Right lobe of liver (tissue), 6 donors: ENCODE results near the gene ZDHHC5. TPM values are rescaled to one million over a fixed set of nuclear protein-coding genes. Genes with fewer than 3 reads are reported as not detected.

Source experiments
- ATAC-seq, 4 donors: fragments of 200-7000 bp; cut with Tn5 transposase; one replicate each; pipeline ENCODE4 v1.9.1; 2020; ENCODE audit warnings: mild to moderate bottlenecking in 4 of 4, moderate library complexity in 4 of 4
- DNase-seq, 3 donors: peaks; one replicate each; pipeline ENCODE4 v3.0.0-alpha.2; 2020
- H3K27ac ChIP-seq, 3 donors: fragments of 200-600 bp; one replicate each; pipeline ENCODE4 v1.8.0; 2022
- H3K27me3 ChIP-seq, 2 donors: fragments of 200-600 bp; one replicate each; pipeline ENCODE4 v1.8.0; 2022
- H3K36me3 ChIP-seq, 4 donors: fragments of 200-600 bp; sonication (generic) in 1 of 4; one replicate each; pipeline versions ENCODE4 v1.5.1 to v1.8.0; 2017 to 2022; ENCODE audit warnings: control low read depth in 1 of 4
- H3K4me1 ChIP-seq, 4 donors: fragments of 200-600 bp; sonication (generic) in 1 of 4; one replicate each; pipeline versions ENCODE4 v1.5.1 to v1.8.0; 2017 to 2022; ENCODE audit warnings: control low read depth in 1 of 4
- H3K4me3 ChIP-seq, 3 donors: fragments of 200-600 bp; one replicate each; pipeline ENCODE4 v1.8.0; 2022
- H3K9me3 ChIP-seq, 4 donors: fragments of 200-600 bp; sonication (generic) in 1 of 4; one replicate each; pipeline versions ENCODE4 v1.5.1 to v1.8.0; 2017 to 2022; ENCODE audit warnings: control low read depth in 1 of 4
- POLR2A ChIP-seq: fragments of 450-650 bp; IDR thresholded peaks from one replicate; pipeline ENCODE4 v1.6.1; 2017; ENCODE audit warnings: antibody characterized with exemption, mild to moderate bottlenecking
- WGBS: methylation state at CpG from one replicate; pipeline ENCODE4 v1.1.6; 2018; ENCODE audit warnings: low coverage, low lambda C conversion rate; ENCODE audit not compliant: insufficient coverage; ENCODE audit errors: missing lambda C conversion rate; 5-methylcytosine and 5-hydroxymethylcytosine counted together
- intact Hi-C, 2 donors: fragments of 100-400 bp; cut with DNase I; formaldehyde crosslinking; loops; one replicate each; pipeline versions ENCODE4 v1.11.2 to v1.14.1; 2022
- total RNA-seq, 6 experiments: library from RNA; depleted of rRNA in 2 of 6; stranded (reverse); fragments of >200 nt in 2 of 6; fragmentation: NEBNext Ultra II Directional in 3 of 6; extraction: Animal tissue kit (Norgen Biotek cat#: 25700) in 3 of 6; gene quantifications; one replicate each; pipeline versions ENCODE4 v1.1.0 to v1.2.4, GENCODE V29; 2016 to 2023
- TF ChIP-seq, protein P1 (sequence below), 4 donors: fragments of 200-600 bp in 3 of 4; fragments of 450-650 bp in 1 of 4; IDR thresholded peaks; one replicate each; pipeline versions ENCODE4 v1.5.1 to v1.8.0; 2016 to 2022; ENCODE audit warnings: antibody characterized with exemption in 4 of 4, mild to moderate bottlenecking in 2 of 4
- donor health status: DM: no; HTN: yes; CAD: no.
- donor health status: DM: no; HTN: no; CAD: no.
- donor health status: DM: no; HTN: no; CAD: no.
- donor health status: DM: no; HTN: yes; CAD: no.
- donor health status: DM: no; HTN: yes; CAD: no.

The ZDHHC5 gene
- total RNA-seq, 6 experiments from 2014 or later: 27.0 to 35.7 (median 33.6) TPM

GRCh38 chr11:57668434-57668782 is 494 bp downstream of the ZDHHC5 start:
- under 1% methylated on average over 11 of the region's 31 CpGs for WGBS
- no peaks in the 10 kb centered on the region for H3K9me3 ChIP-seq

DNA sequence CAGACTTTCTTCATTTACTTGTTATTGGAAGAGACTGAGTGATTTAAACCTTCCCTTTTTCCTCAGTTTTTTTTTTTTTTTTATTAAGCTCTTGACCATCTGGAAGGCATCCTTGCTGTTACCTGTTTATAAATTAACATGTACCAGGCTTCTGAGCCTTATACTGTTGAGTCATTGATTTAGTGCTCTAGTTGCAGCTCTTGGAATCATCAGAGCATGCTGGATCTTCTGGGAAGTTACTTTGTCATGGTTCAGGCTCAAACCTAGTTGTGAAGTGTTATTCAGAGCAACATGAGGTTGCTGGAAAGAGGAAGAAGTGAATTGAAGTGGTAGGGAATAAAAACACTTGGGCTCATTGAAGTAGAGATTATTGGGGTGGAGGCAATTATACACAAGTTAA is 6.3 kb downstream of the ZDHHC5 start:
- peaks cover 0 to 37% (median 12%) of the 10 kb centered on the region in 4 donors for H3K36me3 ChIP-seq
- no peak for TF ChIP-seq POLR2A
- TF ChIP-seq, protein P1, sequence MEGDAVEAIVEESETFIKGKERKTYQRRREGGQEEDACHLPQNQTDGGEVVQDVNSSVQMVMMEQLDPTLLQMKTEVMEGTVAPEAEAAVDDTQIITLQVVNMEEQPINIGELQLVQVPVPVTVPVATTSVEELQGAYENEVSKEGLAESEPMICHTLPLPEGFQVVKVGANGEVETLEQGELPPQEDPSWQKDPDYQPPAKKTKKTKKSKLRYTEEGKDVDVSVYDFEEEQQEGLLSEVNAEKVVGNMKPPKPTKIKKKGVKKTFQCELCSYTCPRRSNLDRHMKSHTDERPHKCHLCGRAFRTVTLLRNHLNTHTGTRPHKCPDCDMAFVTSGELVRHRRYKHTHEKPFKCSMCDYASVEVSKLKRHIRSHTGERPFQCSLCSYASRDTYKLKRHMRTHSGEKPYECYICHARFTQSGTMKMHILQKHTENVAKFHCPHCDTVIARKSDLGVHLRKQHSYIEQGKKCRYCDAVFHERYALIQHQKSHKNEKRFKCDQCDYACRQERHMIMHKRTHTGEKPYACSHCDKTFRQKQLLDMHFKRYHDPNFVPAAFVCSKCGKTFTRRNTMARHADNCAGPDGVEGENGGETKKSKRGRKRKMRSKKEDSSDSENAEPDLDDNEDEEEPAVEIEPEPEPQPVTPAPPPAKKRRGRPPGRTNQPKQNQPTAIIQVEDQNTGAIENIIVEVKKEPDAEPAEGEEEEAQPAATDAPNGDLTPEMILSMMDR (IDR thresholded peaks at IDR 0.05): no peak
- H3K9me3 ChIP-seq: no peaks in the 10 kb centered on the region
- peaks cover 0 to 29% (median 9%) of the 10 kb centered on the region in 4 donors for H3K4me1 ChIP-seq
- intact Hi-C loops: no loop called here
- ATAC-seq (no peak), DNase-seq (no peak)
- no peaks in the 10 kb centered on the region for H3K27me3 ChIP-seq
- no peak overlapping the region for H3K4me3 ChIP-seq
- H3K27ac ChIP-seq: no peak overlapping the region

More at GRCh38 chr11:57668434-57668782, 494 bp downstream of the ZDHHC5 start:
- TF ChIP-seq, protein P1 (IDR thresholded peaks at IDR 0.05): no peak
- no peak for TF ChIP-seq POLR2A
- ATAC-seq (peak; percentile 4 to 5 (median 5)), DNase-seq (no peak)
- intact Hi-C loops: no loop called here
- Histone ChIP-seq H3K36me3 (peaks cover 0 to 16% (median 8%) of the 10 kb centered on the region in 4 donors), H3K27me3 (no peaks in the 10 kb centered on the region), H3K4me1 (peaks cover 0 to 27% (median 0%) of the 10 kb centered on the region in 4 donors), H3K27ac (peak overlapping the region; percentile 91 to 100 (median 97)), H3K4me3 (peak overlapping the region; percentile 73 to 95 (median 91))

DNA sequence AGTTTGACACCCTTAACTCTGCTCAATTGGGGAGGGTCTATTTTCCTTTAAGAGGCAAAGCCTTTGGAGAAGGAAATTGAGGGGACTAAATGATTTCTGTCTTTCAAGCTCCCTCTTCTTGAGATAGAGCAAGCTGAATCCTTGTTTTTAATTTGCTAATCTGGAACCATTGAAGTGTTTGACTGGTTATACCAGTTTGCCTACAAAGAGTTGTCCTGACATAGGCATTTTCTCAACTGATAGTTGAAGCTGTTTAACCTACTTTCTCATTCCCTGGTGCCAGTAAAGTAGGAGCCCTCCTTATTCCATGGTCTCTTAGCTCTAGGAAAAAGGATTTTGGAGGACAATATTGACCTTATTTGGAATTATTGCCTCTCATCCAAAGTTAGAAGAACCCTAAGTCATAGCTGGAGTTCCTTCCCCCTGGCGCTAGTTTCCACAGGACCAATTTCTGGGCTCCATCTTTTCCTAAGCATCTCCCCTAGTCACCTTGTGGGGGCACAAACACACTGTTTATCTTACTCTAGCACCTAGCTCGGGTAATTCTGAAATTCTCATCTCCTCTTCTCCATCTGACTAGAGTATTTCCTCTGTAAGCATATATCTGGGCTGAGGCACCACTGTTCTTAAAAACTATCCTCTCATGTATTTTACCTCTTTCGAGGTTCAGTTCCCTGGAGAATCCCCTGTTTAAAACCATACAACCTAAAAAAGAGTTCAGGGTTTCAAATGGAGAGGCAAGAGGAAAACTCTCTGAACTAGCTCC is 7.4 kb downstream of the ZDHHC5 start:
- H3K4me3 ChIP-seq: no peak overlapping the region
- TF ChIP-seq, protein P1 (IDR thresholded peaks at IDR 0.05): no peak
- no peak for TF ChIP-seq POLR2A
- no peak for DNase-seq
- H3K9me3 ChIP-seq: no peaks in the 10 kb centered on the region
- no peak overlapping the region for H3K27ac ChIP-seq
- peaks cover 0 to 29% (median 16%) of the 10 kb centered on the region in 4 donors for H3K4me1 ChIP-seq
- 70% methylated on average over 3 of the region's 3 CpGs for WGBS
- H3K27me3 ChIP-seq: no peaks in the 10 kb centered on the region
- no peak for ATAC-seq
- intact Hi-C loops: no loop called here
- peaks cover 0 to 37% (median 12%) of the 10 kb centered on the region in 4 donors for H3K36me3 ChIP-seq

DNA sequence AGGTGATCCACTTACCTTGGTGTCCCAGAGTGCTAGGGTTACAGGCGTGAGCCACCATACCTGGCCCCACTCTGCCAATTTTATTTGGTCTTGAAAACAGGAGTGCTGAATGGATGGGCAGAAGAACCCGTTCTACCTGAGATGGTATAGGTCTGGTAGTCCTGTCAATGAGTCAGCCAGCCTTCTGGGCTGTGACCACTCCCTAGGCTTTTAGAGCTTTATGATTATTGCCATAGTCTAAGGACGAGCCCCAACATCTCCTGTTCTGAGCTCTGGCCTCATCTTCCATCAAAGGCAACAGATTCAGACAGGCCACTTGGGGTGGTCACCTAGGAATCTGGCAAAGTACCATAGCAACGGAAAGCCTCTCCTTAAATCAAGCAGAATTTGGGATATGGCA is 11.5 kb downstream of the ZDHHC5 start:
- Histone ChIP-seq H3K4me1 (peaks cover 0 to 31% (median 17%) of the 10 kb centered on the region in 4 donors), H3K9me3 (no peaks in the 10 kb centered on the region), H3K4me3 (no peak overlapping the region), H3K27me3 (no peaks in the 10 kb centered on the region), H3K36me3 (peaks cover 0 to 38% (median 0%) of the 10 kb centered on the region in 4 donors), H3K27ac (peak overlapping the region in 1 of 3 donors; percentile 47)
- peak; percentile 9 to 44 (median 36) for ATAC-seq
- TF ChIP-seq, protein P1 (IDR thresholded peaks at IDR 0.05): no peak
- TF ChIP-seq POLR2A: no peak
- intact Hi-C loops: no loop called here
- WGBS: 60% methylated on average over 2 of the region's 4 CpGs
- no peak for DNase-seq
